GM12878 (cell line): Measurements from ENCODE around the gene KCNK5.

Experiments
- BHLHE40 ChIP-seq, 2 experiments: fragments of 450-650 bp in 1 of 2; IDR thresholded peaks; 2 replicates each; pipeline ENCODE4 v1.6.1; 2011 to 2017; ENCODE audit warnings: low read depth in 2 of 2, borderline replicate concordance in 1 of 2, improper control_type of control experiment in 1 of 2, low read length in 1 of 2, mild to moderate bottlenecking in 1 of 2
- TF ChIP-seq, protein P1 (sequence below): IDR thresholded peaks from 2 replicates; pipeline ENCODE4 v1.6.1; 2012; ENCODE audit warnings: low read depth, low read length, improper control_type of control experiment

DNA sequence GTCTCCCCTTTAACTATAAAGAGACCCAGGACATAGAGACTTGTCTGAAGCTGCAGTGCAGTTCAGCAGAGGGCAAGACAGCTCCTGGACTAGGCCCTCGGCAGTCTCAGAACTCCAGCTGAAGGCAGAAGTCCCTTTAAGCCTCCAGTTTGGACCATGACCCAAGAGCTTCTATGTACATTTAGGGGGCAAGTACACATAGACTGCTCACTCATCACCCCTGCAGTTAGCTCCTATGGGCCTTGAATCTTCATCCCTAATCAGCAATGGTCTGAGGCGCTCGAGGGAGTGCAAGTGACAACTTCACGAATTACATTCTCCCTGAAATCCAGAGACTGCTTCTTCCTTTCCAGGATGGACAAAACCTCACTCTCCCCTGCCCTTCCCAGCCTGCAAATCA, 47.4 kb downstream of the KCNK5 start:
- TF ChIP-seq, protein P1, sequence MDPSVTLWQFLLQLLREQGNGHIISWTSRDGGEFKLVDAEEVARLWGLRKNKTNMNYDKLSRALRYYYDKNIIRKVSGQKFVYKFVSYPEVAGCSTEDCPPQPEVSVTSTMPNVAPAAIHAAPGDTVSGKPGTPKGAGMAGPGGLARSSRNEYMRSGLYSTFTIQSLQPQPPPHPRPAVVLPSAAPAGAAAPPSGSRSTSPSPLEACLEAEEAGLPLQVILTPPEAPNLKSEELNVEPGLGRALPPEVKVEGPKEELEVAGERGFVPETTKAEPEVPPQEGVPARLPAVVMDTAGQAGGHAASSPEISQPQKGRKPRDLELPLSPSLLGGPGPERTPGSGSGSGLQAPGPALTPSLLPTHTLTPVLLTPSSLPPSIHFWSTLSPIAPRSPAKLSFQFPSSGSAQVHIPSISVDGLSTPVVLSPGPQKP, result no peak
- no peak for TF ChIP-seq BHLHE40 (IDR thresholded peaks at IDR 0.05; ENCODE audit: borderline replicate concordance in 1 of 2, low read depth in 2 of 2, low read length in 1 of 2)
